ENCODE measurements around the gene ANKMY1. TPM values are rescaled to one million over a fixed set of nuclear protein-coding genes. Genes with fewer than 3 reads are reported as not detected.

ANKMY1 gene
- total and polyA plus RNA-seq, 8 donors: 6.9 to 20.1 (median 10.7) TPM

DNA sequence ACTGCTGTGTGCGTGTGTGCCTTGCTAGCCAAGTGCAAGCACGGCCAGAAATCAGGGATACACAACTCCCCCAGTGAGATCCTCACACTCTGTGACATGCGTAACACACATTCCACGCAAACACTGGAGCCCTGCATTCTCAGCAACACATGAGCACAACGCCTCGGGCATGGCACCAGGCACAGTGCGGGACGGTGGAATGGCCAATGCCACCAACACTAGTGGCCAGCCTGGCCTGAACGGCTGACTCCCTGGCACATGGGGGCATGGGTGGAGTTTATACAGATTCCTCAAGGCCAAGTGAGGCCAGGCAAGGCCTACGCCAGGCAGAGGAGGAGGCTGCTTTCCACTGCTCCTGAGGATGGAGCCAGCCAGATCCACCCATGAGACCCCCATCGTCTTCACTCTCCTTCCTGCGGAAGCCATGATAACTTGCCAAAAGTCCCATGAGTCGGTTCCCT, 56.2 kb downstream of the ANKMY1 start:
- H3K4me1 ChIP-seq: no peaks in the 10 kb centered on the region
- peak in 4 of 6 donors; percentile 4 to 53 (median 26) for DNase-seq
- ATAC-seq: no peak
- no peak overlapping the region for H3K4me3 ChIP-seq
- H3K27ac ChIP-seq: no peak overlapping the region
- FAIRE-seq: no peak
- TF ChIP-seq CTCF (IDR thresholded peaks at IDR 0.05): no peak
- 93% methylated on average over 13 of the region's 13 CpGs for WGBS, 2 donors
- no peaks in the 10 kb centered on the region for H3K36me3 ChIP-seq
- H3K9me3 ChIP-seq: no peaks in the 10 kb centered on the region
- intact Hi-C loops (cut with DNase I): no loop called here
- no peaks in the 10 kb centered on the region for H3K27me3 ChIP-seq

DNA sequence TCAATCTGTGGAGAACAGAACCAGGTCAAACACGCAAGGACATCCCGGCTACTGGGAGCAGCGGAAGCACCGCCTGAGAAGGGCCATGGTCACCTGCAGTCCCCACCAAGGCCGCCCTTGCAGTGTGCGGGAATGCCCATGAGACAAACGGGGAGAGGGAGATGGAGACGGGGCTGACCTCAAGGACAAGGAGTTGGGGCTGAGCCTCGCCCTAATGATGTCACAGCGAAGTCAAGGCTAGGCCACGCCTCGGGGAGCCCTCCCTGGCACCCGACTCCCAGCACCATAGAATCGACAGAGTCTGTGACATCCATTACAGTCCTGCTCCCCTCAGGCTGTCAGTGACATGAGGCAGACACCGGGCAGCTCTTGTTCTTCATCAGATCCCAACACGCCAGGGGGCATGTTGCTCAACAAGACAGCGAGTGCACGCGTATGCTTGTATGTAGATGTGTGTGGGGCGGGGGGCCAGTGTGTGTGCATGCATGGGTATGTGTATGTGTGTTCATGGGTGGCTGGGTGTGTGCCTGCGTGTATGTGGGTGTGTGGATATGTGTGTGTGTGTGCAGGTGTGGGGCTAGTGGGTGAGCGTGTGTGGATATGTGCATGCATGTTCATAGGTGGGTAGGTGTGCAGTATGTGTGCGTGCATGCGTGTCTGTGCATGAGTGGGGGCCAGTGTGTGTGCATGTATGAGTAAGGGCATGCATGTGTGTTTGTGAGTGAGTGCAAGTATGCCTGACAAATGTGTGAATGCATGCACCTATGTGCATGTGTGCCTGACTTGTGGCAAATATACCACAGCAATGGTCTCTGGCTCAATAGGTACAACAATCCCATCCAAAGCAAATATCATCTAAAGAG, 57.0 kb downstream of the ANKMY1 start:
- H3K27me3 ChIP-seq: no peaks in the 10 kb centered on the region
- no peak overlapping the region for H3K27ac ChIP-seq
- H3K4me1 ChIP-seq: no peaks in the 10 kb centered on the region
- no peak for ATAC-seq
- 94 to 95% methylated on average over 24 of the region's 24 CpGs for WGBS, 2 donors
- H3K9me3 ChIP-seq: no peaks in the 10 kb centered on the region
- intact Hi-C loops (cut with DNase I): no loop called here
- no peaks in the 10 kb centered on the region for H3K36me3 ChIP-seq
- H3K4me3 ChIP-seq: no peak overlapping the region
- DNase-seq: peak in 4 of 6 donors; percentile 6 to 40 (median 24)
- FAIRE-seq: no peak
- TF ChIP-seq CTCF (IDR thresholded peaks at IDR 0.05): no peak

DNA sequence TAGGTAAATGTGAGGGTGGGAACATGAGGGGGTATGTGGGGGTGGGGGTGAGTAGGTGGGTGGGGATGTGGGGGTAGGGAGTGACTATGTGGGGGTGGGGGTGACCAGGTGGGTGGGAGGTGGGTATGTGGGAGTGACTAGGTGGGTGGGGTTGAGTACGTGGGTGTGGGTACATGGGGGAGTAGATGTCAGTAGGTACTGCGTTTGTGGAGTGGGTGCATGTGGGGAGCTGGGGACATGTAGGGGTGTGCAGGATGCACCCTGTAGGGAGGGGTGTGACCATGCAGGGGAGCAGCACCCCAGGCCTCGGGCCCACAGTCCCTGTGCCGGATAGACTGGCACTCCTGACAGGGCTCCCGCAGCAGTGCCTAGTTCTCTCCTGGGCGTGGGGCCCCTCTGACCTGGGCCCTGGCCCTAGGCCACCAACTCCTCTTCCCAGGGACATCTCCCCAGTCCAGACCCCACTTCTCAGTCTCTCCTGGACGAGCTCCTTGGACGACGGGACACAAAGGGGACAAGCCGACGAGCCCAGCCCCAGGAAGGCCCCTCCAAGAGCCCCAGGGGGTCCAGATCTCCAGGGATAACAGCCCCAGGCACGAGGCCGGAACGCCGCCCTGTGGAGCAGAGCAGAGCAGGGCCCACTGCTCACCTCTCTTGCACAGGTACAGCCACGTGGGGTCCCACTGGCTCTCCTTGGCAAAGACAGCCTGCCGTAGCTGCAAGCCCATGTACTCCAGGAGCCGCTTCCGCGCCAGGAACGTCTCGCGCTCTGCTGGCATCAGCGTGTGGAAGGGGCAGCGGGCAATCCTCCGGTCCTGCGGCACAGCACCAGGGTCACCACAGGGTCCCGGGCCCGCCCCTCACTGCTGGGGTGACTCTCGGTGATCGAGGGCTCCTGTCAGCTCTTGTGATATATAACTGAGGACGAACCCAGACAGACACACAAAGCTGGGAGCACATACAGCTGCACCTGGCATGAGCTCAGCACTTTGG, 58.2 kb downstream of the ANKMY1 start:
- ATAC-seq: no peak
- no peak overlapping the region for H3K27ac ChIP-seq
- peak in 4 of 6 donors; percentile 7 to 63 (median 32) for DNase-seq
- H3K9me3 ChIP-seq: no peaks in the 10 kb centered on the region
- TF ChIP-seq CTCF (IDR thresholded peaks at IDR 0.05): no peak
- intact Hi-C loops (cut with DNase I): no loop called here
- 94% methylated on average over 31 to 32 of the region's 32 CpGs for WGBS, 2 donors
- no peaks in the 10 kb centered on the region for H3K36me3 ChIP-seq
- H3K27me3 ChIP-seq: no peaks in the 10 kb centered on the region
- FAIRE-seq: no peak
- H3K4me3 ChIP-seq: no peak overlapping the region
- no peaks in the 10 kb centered on the region for H3K4me1 ChIP-seq

DNA sequence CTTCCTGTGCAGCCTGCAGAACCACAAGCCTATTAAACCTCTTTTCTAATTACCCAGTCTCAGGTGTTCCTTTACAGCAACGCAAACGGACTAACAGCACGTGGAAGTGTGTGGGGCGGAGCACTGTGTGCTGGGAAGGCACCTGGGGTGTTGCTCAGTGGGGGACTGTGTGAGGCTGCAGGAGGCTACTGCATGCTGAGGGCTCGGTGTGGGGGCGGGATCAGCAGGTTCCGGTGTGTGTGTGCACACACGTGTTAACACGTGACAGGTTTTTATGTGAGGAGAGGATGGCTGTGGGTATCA, 58.9 kb downstream of the ANKMY1 start:
- no peak for FAIRE-seq
- Histone ChIP-seq H3K27ac (no peak overlapping the region), H3K9me3 (no peaks in the 10 kb centered on the region), H3K27me3 (no peaks in the 10 kb centered on the region), H3K4me1 (no peaks in the 10 kb centered on the region), H3K36me3 (no peaks in the 10 kb centered on the region), H3K4me3 (no peak overlapping the region)
- no peak for TF ChIP-seq CTCF (IDR thresholded peaks at IDR 0.05)
- no peak for ATAC-seq
- WGBS, 2 donors: 93 to 96% methylated on average over 9 of the region's 9 CpGs
- DNase-seq: peak in 3 of 6 donors; percentile 4 to 30 (median 24)
- intact Hi-C loops (cut with DNase I): no loop called here

Data from pancreas (tissue), 10 donors.